SKM-1 treated with dmso at 0.1 percent for 144 hours (cell line): Measurements from ENCODE around the gene KIF13A.
"Not testable (repeated sequence)": the region's sequence is repeated elsewhere in the genome, so short reads cannot be mapped to it uniquely, and the experiment has no call there.

ENCODE experiments used
- DNase-seq: peaks from one replicate; lab custom pipeline; 2025; ENCODE audit not compliant: unreplicated experiment; lab: John Stamatoyannopoulos, UW

KIF13A gene

DNA sequence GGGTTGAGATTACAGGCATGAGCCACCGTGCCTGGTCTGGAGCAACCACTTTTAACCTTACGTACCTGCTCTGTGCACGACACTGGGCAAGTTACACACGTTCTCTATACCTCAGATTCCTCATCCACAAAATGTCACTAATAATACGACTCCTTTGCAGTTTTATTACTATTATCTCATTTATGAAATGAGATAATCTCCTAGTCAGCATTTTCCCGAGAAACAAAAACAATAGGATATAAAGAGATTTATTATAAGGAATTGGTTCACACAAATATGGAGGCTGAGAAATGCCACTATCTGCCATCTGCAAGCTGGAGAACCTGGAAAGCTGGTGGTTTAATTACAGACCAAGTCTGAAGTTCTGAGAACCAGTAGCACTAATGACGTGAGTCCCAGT lies 12.0 kb upstream of the KIF13A start:
- DNase-seq: no peak

DNA sequence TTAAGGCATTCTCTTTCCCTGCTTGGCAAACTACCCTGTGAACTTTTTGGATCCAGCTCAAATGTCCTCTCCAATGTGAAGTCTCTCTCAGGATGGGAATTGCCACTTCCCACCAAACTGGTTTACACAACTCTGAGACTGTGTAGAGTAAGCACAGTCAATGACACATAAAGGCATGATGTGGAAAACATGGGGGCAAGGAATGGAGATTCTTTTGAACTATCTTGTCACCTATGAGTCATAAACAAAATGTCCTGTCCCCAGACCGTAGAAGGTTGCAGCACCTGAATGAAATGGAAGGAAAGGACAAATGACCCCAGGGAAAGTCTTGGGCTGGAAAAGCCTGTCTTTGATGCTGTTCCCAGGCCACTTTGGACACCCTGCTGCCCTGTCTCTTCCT lies 11.0 kb upstream of the KIF13A start:
- DNase-seq: no peak

DNA sequence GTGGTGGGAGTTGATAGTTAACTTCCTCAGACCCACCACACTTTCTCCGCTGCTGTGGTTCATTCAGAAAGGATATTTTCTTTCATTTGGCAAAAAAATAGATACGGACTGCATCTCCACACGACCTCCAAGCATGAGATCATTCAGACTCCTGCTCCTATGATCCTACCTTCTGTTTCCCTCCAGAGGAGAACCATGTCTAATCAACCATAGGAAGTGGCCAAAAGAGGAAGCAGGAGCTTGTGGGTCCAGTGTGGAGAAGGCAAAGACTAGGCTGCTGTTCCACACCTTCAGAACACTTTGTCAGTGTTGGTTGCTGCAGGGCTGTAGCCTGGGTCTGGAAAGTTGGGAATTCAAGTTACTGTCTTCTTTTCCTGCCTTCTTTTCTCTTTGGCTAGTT lies 10.6 kb upstream of the KIF13A start:
- peak; percentile 68 for DNase-seq

DNA sequence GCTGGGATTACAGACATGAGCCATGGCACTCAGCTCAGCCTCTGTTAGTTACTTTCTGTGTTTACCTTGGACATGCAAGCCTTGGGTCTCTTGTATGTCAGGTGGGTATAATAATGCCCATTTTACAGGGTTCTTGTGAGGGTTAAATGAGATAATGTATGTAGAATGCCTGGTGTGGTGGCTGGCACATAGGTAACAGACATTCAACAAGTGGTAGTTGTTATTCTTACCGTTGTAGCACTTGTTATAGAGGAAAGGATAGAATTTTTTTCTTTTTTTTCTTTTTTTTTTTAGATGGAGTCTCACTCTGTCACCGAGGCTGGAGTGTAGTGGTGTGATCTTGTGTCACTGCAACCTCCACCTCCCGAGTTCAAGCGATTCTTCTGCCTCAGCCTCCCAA lies 8.0 kb upstream of the KIF13A start:
- DNase-seq: no peak

DNA sequence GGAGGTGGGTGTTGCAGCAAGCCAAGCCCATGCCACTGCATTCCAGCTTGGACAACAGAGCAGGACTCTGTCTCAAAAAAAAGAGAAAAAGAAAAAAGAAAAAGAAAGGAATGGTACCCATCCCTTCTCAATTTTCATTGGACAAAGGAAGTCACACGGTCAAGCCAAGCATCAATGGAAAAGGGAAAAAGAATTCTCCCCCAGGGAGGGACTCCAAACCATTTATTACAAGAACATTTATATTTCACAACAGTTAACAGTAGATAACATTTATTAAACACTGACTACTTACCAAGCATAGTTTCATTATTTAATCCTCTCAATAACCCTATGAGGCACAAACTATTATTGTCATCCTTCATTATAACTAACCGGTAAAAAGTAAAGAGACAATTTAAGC lies 6.6 kb upstream of the KIF13A start:
- no peak for DNase-seq

DNA sequence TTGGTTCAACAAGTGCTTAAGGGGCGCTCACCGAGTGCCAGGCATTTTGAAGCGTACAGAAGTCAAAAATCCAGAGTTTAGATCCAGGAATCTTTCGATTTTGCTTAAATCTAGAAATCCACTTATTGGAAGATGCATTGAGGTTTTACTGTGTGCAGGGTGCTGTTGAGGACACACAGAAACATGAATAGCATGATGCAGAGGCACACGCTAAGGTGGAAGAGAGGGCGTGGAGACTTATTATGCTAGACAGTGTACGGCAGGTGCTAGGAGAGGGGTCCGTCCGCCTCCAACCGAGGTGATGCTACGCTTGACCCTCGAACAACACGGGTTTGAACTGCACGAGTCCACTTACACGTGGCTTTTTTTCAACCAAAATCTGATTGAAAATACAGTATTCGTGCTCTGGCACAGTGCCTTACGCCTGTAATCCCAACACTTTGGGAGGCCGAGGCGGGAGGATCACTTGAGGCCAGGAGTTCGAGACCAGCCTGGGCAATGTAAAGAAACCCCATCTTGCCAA lies 1.0 kb upstream of the KIF13A start:
- DNase-seq: no peak

DNA sequence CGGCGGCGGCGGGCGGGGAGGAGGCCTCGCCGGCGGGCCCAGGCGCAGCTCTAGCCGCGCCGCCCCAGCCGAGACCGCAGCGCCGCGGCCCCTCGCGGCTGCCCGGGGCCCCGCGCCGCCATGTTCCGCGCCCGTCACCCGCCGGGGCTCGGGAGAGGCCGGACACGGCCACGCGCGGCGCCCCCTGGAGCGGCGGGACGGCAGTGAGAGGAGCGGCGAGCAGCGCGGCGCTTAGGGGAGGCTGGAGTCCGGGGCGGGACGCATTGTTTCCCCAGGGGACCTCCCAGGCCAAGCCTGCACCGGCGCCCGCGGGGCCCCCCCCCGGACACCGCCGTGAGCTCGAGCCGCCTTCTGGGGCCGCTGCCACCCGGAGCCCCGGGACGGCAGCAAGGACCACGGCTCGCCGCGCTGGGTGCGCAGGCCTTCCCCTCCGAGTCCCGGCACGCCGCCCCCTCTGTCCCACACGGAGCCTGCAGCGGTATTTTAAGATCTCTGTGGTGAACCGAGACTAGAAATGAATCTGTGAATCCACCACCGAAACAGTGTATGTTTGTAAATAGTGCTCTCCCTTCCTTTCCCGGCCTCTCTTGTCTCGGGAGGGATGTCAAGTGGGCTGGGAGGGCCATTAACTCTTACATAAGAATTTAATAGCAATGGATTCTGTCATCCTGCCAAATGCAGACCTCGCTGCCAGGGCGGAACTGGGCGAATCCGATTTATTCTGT lies 424 bp upstream of the KIF13A start:
- DNase-seq: no peak

DNA sequence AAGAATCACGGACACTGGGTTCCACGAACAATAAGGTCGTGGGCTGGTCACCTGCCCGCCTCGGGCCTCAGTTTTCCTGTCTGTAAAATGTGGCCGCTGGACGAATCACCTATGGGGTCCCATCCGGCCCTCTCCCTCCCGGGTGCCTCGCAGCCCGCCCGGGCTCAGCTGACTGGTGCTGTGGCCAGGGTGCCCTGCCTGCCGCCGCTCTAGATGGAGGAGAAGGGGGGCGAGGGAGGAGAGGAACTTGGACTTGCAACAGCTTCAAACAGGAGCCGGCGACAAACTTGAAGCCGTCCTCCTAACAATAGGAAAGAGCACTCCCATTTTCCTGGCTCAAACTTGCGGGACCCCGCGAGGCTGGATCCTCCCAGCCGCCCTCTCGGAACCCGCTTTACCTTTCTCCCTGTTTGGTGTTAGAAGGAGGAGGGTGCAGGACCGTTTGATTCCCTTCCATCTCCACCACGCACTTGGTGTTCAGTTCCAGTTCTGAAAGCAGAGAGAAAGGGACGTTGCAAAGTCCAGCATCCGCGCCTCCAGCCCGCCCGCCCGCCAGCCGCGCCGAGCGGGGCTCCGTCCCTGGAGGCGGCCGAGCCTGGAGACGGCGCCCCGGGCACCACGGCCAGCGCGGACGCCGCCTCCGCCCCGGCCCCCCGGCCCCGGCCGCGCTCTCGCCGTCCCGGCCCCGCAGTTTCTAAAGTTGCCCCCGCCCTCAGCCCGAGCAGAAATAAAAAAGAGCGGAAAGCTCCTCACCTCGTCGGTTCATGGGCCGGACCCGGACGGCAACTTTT lies 584 bp downstream of the KIF13A start:
- peak; percentile 52 for DNase-seq

DNA sequence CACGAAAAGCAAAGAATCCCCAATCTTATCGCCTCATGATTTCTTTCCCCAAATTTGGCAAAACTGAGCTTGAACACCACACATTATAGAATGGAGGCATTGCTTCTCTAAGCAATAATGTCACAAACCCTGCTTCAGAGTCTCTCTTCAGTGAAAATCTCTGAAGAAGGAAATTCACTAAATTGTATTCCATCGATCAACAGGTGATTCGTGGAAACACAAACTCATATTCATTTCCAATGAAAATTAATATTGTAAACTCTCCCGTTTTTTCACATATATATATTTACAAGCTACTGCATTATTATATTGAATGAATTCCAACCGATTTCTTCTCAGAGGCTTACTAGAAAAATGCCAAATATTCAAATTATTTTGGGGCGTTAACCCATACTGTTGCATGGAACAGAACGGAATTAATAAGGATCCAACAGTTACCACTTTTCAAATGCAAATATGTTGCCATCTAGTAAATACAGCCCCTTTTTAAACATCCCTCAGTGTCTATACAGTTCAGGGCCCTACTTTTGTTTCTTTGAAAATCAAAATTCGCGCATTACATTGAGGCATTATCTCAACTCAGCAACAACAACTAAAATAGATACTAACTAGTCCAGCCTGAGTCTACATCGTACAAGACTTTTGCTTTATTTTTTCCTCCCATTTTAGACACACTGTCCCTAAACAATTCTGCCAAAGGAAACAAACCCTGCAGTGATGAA lies 1.3 kb downstream of the KIF13A start:
- no peak for DNase-seq

DNA sequence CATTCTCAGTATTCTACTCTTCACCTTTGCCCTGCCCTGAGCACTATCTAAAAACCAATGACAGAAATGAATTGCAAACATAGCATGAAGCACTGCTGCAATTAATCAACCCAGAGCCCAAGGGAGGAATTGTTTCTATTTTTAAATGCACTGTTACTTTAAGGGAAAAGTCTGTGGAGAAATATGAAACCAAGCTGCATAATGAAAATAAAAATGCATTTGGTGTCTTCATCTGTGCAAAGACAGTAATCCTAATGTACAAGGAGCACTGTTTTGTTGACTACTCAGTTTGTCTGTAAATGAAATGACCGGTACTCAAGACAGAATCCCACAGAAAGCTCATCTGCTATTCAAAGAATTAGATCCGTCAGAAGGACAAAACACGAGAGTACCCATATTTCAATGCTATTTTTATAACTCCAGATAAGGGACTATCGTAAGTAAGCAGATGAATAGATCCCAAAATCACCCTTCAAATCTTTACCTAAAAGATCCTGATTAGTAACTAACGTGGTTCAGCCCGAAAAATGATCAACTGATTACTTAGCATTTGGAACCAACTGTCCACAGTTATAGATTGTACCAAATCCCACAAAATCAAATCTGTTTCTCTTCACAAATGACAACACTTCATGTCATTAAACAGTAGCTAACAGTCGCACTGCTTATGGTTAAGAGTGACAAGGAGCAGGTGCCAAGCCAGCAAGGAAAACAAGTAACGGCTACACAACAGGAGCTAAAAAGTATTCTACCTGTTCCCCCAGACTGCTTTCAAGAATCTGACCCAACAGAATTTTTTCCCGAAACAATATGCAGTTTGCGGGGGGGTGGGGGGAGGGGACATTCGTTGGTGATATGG lies 2.4 kb downstream of the KIF13A start:
- no peak for DNase-seq

DNA sequence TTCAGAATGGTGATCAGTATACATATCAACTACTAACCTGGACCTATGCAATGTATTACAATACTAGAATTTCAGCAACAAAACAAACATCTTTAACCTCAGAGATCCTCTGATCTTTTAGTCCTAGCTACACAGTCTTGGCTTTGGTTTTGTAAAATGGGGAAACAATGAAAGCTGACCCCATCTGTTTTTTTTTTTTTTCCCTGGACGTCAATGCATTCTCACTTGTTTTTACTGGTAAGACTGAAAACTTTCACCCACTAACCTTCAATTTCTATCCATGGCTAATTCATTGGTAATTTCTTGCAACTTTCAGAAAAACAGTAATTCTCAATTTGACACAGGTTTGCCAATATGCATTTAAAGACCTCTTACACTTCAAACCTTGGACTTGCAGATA lies 3.0 kb downstream of the KIF13A start:
- DNase-seq: no peak

DNA sequence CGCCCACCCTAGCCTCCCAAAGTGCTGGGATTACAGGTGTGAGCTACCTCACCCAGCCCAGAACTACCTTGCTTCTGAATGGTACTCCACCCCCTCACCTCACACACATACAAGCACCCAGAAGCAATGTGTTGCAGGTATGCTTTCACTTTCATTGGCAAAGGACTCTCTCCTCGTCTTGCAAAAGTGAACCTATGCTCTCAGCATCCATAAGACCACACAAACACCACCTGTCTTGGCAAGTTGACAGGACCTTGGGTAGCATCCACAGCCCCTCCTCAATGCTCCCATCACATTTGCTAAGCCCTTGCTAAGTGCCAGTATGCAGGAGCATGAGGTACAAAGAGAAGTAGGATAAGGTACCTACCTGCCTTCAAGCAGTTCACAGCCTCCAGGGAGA lies 3.7 kb downstream of the KIF13A start:
- no peak for DNase-seq

DNA sequence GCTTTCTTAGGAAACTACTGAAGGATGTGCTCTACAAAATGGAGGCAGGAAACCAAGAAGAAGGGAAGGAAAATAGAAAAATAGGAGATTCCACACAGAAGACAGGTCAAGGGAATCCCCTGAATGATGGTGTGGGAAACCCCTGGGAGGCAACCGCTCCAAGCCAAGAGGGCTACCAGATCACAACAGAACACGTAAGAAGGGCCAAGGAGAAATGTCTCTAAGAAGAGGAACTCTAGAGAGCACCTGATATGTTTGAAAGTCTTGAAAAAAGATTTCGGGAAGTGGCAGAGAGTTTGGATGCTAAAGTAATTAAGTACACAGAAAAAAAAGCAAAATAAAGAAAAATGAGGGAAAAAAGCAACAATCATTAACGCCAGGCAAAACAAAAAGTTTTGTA lies 7.1 kb downstream of the KIF13A start:
- no peak for DNase-seq

DNA sequence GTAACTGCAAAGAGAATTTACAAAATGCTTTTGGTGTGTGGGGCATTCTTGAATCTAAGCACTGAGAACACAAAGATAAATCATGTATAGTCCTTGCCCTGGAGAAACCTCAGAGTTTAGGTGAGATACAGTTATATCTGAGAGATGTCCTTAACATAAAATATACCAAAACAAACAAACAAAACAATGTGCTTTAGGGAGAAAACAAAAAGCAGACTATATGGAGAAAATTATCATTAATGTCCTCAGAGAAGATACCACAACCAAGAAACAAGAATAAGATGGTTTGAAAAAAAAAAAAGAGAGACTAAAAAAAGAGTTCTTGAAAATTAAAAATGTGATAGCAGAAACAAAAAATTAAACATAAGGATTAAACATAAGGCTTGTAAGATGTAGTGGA lies 8.0 kb downstream of the KIF13A start:
- DNase-seq: no peak

DNA sequence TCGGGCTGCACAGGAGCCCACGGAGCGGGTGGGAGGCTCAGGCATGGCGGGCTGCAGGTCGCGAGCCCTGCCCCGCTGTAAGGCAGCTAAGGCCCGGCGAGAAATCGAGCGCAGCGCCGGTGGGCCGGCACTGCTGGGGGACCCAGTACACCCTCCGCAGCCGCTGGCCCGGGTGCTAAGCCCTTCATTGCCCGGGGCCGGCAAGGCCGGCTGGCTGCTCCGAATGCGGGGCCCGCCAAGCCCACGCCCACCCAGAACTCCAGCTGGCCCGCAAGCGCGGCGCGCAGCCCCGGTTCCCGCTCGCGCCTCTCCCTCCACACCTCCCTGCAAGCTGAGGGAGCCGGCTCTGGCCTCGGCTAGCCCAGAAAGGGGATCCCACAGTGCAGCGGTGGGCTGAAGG lies 11.2 kb downstream of the KIF13A start:
- DNase-seq: not testable (repeated sequence)

DNA sequence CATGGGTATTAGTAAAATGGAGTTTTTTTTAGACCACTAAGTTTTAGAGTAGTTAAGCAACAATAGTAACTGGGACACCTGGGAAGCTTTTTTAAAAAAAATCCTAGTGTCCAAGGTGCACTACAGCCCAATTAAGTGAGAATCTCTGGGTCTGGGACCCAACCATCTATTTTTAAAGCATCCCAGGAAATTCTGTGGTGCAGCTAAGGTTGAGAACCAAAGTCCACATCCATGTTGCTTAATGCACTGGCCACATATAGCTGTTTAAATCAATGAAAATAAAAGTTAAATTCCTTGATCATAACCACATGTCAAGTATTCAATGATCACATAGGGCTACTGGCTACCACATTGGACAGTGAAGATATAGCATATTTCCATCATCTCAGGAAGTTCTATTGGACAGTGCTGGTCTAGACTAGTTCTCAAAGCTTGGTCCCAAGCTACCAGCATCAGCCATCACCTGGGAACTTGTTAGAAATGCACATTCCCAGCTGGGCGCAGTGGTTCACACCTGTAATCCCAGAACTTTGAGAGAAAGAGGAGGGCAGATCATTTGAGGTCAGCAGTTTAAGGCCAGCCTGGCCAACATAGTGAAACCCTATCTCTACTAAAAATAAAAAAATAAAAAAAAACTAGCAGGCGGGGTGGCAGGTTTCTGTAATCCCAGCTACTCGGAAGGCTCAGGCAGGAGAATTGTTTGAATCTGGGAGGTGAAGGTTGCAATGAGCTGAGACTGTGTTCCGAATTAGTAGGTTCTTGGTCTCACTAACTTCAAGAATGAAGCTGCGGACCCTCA lies 12.7 kb downstream of the KIF13A start:
- DNase-seq: no peak

DNA sequence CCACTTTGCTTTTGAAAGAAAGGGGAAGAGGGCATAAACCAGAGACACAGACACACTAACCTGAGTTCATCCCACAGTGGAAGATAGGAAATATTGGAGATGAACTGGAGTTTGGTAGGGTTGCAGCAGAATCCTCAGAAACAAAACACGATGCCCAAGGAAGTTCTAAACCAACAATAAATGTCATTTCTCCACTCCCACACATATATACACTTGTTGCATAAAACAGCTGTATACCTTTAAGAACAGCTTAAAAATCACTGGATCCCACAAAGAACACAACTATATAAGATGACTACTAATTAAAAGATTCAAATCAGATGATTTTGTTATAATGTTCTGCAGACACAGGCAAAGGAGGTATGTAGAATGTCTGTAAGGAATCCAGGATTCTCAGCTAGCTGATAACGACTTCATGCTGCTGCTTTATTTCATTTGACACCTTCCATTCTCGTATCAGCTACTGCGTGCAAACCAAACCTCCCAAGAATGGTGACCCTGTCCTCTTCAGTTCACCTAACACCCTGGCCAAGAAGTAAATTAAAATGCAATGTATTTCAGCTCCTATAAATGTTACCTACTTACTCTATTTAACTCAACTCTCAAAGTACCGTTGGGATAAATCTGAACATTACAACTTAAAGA lies 14.3 kb downstream of the KIF13A start:
- no peak for DNase-seq

DNA sequence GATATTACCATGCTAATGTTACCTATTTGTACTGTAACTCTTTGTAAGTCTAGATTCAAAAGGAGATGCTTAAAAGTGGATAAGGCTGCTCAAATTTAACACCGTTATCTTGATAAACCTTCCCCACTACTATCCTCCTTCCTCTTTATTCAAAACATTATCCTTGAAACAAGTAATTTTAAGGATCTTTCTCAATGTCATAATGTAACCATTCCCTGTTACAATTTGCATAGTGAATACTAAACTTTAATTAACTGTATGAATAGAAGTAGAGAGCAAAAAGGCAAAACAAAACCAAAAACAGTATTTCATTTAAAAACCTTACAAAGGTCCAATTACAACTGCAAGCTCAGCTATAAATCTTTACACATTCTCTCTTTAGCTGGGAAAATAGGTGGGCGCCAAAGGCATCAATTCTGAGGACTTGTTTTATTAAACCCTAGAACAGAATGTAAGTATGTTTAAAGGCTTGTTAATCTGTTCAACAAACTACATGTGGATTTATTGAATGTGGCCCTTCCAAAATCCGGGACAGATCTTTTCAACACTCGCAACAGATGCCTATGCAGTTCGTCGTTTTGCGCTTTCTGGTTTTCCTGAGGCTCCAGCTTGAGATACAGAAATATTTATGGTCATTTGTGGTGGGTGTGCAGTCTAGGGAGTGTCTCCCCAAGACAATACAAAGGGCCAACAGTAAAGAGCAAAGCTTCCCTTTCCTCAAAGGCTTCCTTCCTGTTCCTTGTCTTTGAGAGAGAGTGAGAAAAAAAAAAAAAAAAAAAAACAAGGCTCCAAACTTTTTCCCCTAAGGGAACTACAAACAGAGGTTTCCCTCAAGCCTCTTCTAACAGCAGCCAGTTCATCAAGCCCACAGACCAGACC lies 15.1 kb downstream of the KIF13A start:
- no peak for DNase-seq
